ENCODE measurements around the gene TRIM66.

Gene TRIM66

GRCh38 chr11:8605971-8606563 lies 76.4 kb downstream of the TRIM66 start:
- DNase-seq (ENCODE audit: low read depth): no peak

- peak; percentile 100 for DNase-seq (ENCODE audit: low read depth)
Measured at GRCh38 chr11:8604078-8604723, 78.3 kb downstream of the TRIM66 start.

- no peak for DNase-seq (ENCODE audit: low read depth)
Measured at GRCh38 chr11:8603696-8604077, 78.8 kb downstream of the TRIM66 start.

- no peak for DNase-seq (ENCODE audit: low read depth)
Measured at GRCh38 chr11:8601376-8602133, 80.9 kb downstream of the TRIM66 start.

GRCh38 chr11:8598506-8598905 lies 84.0 kb downstream of the TRIM66 start:
- DNase-seq (ENCODE audit: low read depth): no peak

GRCh38 chr11:8597182-8597581 lies 85.3 kb downstream of the TRIM66 start:
- peak; percentile 46 for DNase-seq (ENCODE audit: low read depth)

GRCh38 chr11:8596504-8597046 lies 85.9 kb downstream of the TRIM66 start:
- no peak for DNase-seq (ENCODE audit: low read depth)

GRCh38 chr11:8593935-8594909 lies 88.2 kb downstream of the TRIM66 start, which contains the start of gene STK33:
Gene STK33, minus strand, starts transcription at chr11:8594228. Its CDS starts 119,323 bp downstream, at chr11:8474905.
- peak; percentile 57 for DNase-seq (ENCODE audit: low read depth)

GRCh38 chr11:8593455-8593854 lies 89.0 kb downstream of the TRIM66 start:
- no peak for DNase-seq (ENCODE audit: low read depth)

- no peak for DNase-seq (ENCODE audit: low read depth)
Measured at GRCh38 chr11:8587915-8588314, 94.5 kb downstream of the TRIM66 start.

- DNase-seq (ENCODE audit: low read depth): peak; percentile 36
Measured at GRCh38 chr11:8586805-8587204, 95.7 kb downstream of the TRIM66 start.

GRCh38 chr11:8586184-8586583 lies 96.3 kb downstream of the TRIM66 start:
- DNase-seq (ENCODE audit: low read depth): no peak

GRCh38 chr11:8584511-8584910 lies 98.0 kb downstream of the TRIM66 start:
- DNase-seq (ENCODE audit: low read depth): no peak

- no peak for DNase-seq (ENCODE audit: low read depth)
Measured at GRCh38 chr11:8584082-8584481, 98.4 kb downstream of the TRIM66 start.

- peak; percentile 25 for DNase-seq (ENCODE audit: low read depth)
Measured at GRCh38 chr11:8581300-8581699, 101.2 kb downstream of the TRIM66 start.

- DNase-seq (ENCODE audit: low read depth): peak; percentile 59
Measured at GRCh38 chr11:8577791-8578581, 104.5 kb downstream of the TRIM66 start.

- no peak for DNase-seq (ENCODE audit: low read depth)
Measured at GRCh38 chr11:8574798-8575197, 107.7 kb downstream of the TRIM66 start.

- no peak for DNase-seq (ENCODE audit: low read depth)
Measured at GRCh38 chr11:8573777-8574176, 108.7 kb downstream of the TRIM66 start.

GRCh38 chr11:8567602-8568198 lies 114.8 kb downstream of the TRIM66 start:
- peak; percentile 51 for DNase-seq (ENCODE audit: low read depth)

GRCh38 chr11:8566613-8567210 lies 115.8 kb downstream of the TRIM66 start:
- peak; percentile 74 for DNase-seq (ENCODE audit: low read depth)

All from ELR (cell line).